ENCODE results near the gene MACROD1. TPM values are rescaled to one million over a fixed set of nuclear protein-coding genes. Genes with fewer than 3 reads are reported as not detected.

Gene MACROD1
- total and polyA plus RNA-seq, 2 of the 13 experiments (the other 11 are each of a cell fraction or from before 2014, with no cell fraction given): 23.1 to 34.5 TPM

GRCh38 chr11:63969461-63969860 lies 196.5 kb downstream of the MACROD1 start:
- H3K4me3 ChIP-seq (replicated peaks in 1 of 3; ENCODE audit: insufficient read depth in 1 of 3, low read depth in 2 of 3, low read length in 3 of 3): no peak overlapping the region
- H2AFZ ChIP-seq (ENCODE audit: low read length): no peak overlapping the region
- no peak for DNase-seq (ENCODE audit: low spot score)
- in situ Hi-C loops (cut with HindIII; ENCODE audit: extremely low pct_ligation_motif_present, low pct_unique_long_range_greater_than_20kb): no loop called here
- TF ChIP-seq ZNF224 (CRISPR knock-in tag; IDR thresholded peaks at IDR 0.05) (no peak), ZSCAN22 (CRISPR knock-in tag; IDR thresholded peaks at IDR 0.05) (no peak), SMC3 (IDR thresholded peaks at IDR 0.05; ENCODE audit: low read length) (no peak)
- no peaks in the 10 kb centered on the region for H3K79me2 ChIP-seq (ENCODE audit: insufficient read depth, low read length)
- POLR2A ChIA-PET: no interaction called here
- 69% methylated on average over 2 of the region's 2 CpGs for WGBS (ENCODE audit: low lambda C conversion rate)
- no peak overlapping the region for H3K27ac ChIP-seq (ENCODE audit: extremely low read length, insufficient read depth, low read length)
- no peak for ATAC-seq
- H3K4me2 ChIP-seq (ENCODE audit: low read depth, low read length): no peak overlapping the region
- no peak overlapping the region for H3K9ac ChIP-seq (ENCODE audit: insufficient read depth, low read depth, low read length)
- intact Hi-C loops (cut with micrococcal nuclease; ENCODE audit: unreplicated experiment): no loop called here
- no peaks in the 10 kb centered on the region for H4K20me1 ChIP-seq (ENCODE audit: insufficient read depth, low read length)
- BruUV-seq (replicated peaks): no TSS peak
- H3K9me3 ChIP-seq (ENCODE audit: low read length): no peaks in the 10 kb centered on the region
- H3K36me3 ChIP-seq (replicated peaks in 1 of 2; ENCODE audit: control insufficient read depth in 1 of 2, insufficient read depth in 2 of 2, low read length in 2 of 2): no peaks in the 10 kb centered on the region
- FAIRE-seq: no peak
- H3K4me1 ChIP-seq (ENCODE audit: insufficient read depth, low read length): peaks cover 26% of the 10 kb centered on the region
- H3K27me3 ChIP-seq (ENCODE audit: control insufficient read depth in 1 of 2, insufficient read depth in 2 of 2, low read length in 2 of 2): peaks cover 0 to 1% of the 10 kb centered on the region in 2 experiments; a peak in 2 of 5 replicates
- CTCF ChIA-PET (ENCODE audit: low intra/inter-chr PET ratio, low total read pairs): no interaction called here

GRCh38 chr11:63966444-63966843 lies 199.5 kb downstream of the MACROD1 start:
- BruUV-seq (replicated peaks): no TSS peak
- Histone ChIP-seq H3K27ac (ENCODE audit: extremely low read length, insufficient read depth, low read length) (no peak overlapping the region), H3K4me3 (replicated peaks in 1 of 3; ENCODE audit: insufficient read depth in 1 of 3, low read depth in 2 of 3, low read length in 3 of 3) (no peak overlapping the region), H3K4me2 (ENCODE audit: low read depth, low read length) (no peak overlapping the region), H3K79me2 (ENCODE audit: insufficient read depth, low read length) (no peaks in the 10 kb centered on the region), H3K9ac (ENCODE audit: insufficient read depth, low read depth, low read length) (no peak overlapping the region), H3K27me3 (ENCODE audit: control insufficient read depth in 1 of 2, insufficient read depth in 2 of 2, low read length in 2 of 2) (peaks cover 0 to 1% of the 10 kb centered on the region in 2 experiments; a peak in 2 of 5 replicates), H4K20me1 (ENCODE audit: insufficient read depth, low read length) (no peaks in the 10 kb centered on the region), H3K36me3 (replicated peaks in 1 of 2; ENCODE audit: control insufficient read depth in 1 of 2, insufficient read depth in 2 of 2, low read length in 2 of 2) (no peaks in the 10 kb centered on the region), H3K4me1 (ENCODE audit: insufficient read depth, low read length) (peaks cover 28% of the 10 kb centered on the region), H2AFZ (ENCODE audit: low read length) (no peak overlapping the region), H3K9me3 (ENCODE audit: low read length) (no peaks in the 10 kb centered on the region)
- no peak for FAIRE-seq
- in situ Hi-C loops (cut with HindIII; ENCODE audit: extremely low pct_ligation_motif_present, low pct_unique_long_range_greater_than_20kb) (no loop called here), intact Hi-C loops (cut with micrococcal nuclease; ENCODE audit: unreplicated experiment) (no loop called here)
- ChIA-PET POLR2A (no interaction called here), CTCF (ENCODE audit: low intra/inter-chr PET ratio, low total read pairs) (no interaction called here)
- WGBS (ENCODE audit: low lambda C conversion rate): 100% methylated on average over 1 of the region's 1 CpG
- ATAC-seq: no peak
- DNase-seq (ENCODE audit: low spot score): no peak
- no peak for TF ChIP-seq SNRNP70 (IDR thresholded peaks at IDR 0.05; ENCODE audit: low read depth, low read length)
- no peak for TF ChIP-seq ZNF503 (CRISPR knock-in tag; IDR thresholded peaks at IDR 0.05)
- no peak for TF ChIP-seq NCOA1 (CRISPR knock-in tag; IDR thresholded peaks at IDR 0.05)
- no peak for TF ChIP-seq HIC2 (CRISPR knock-in tag; IDR thresholded peaks at IDR 0.05; ENCODE audit: low read depth)
- TF ChIP-seq ETV6 (CRISPR knock-in tag; conservative IDR thresholded peaks at IDR 0.05): no peak
- TF ChIP-seq ZNF484 (CRISPR knock-in tag; IDR thresholded peaks at IDR 0.05; ENCODE audit: borderline replicate concordance, low read depth): no peak
- TF ChIP-seq ZNF670 (CRISPR knock-in tag; IDR thresholded peaks at IDR 0.05; ENCODE audit: borderline replicate concordance): no peak
- TF ChIP-seq ZNF225 (CRISPR knock-in tag; IDR thresholded peaks at IDR 0.05): no peak
- no peak for TF ChIP-seq ZNF713 (CRISPR knock-in tag; IDR thresholded peaks at IDR 0.05)
- no peak for TF ChIP-seq ZNF138 (CRISPR knock-in tag; IDR thresholded peaks at IDR 0.05; ENCODE audit: low read depth)
- no peak for TF ChIP-seq ATF4 (CRISPR knock-in tag; IDR thresholded peaks at IDR 0.05)
- TF ChIP-seq ATRX (CRISPR knock-in tag; IDR thresholded peaks at IDR 0.05; ENCODE audit: borderline replicate concordance): no peak
- no peak for TF ChIP-seq ZNF354B (CRISPR knock-in tag; IDR thresholded peaks at IDR 0.05)

All from HepG2 (cell line).